Body of pancreas (tissue), 4 donors: ENCODE results near the gene FERMT2.

ENCODE experiments used
- CTCF ChIP-seq, 7 experiments: fragments of 450-650 bp in 4 of 7; fragments of 200-600 bp in 3 of 7; sonication (generic) in 3 of 7; IDR thresholded peaks; one replicate each; pipeline ENCODE4 v1.5.1; 2016 to 2019; ENCODE audit warnings: antibody characterized with exemption in 7 of 7
- POLR2A ChIP-seq, 3 donors: fragments of 450-650 bp; IDR thresholded peaks; one replicate each; pipeline ENCODE4 v1.6.1; 2016; ENCODE audit warnings: antibody characterized with exemption in 3 of 3, mild to moderate bottlenecking in 2 of 3

DNA sequence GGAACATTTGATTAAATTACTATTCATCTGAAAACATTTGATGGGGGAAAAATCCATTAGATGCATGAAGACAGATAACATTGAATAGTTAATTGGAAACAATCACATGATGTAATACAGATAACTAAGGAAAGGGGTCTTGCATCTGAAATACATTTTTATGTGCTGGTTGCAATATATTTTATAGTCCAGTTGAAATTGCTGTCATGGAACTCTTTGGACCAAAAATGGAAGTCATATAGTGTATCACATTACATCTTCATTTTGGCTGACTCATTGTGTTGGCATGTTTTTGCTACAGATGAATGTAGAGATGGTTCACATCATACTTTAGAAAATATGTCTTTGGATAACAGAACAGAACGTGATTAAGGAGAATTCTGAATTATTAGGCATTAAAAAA, 116.4 kb downstream of the FERMT2 start:
- TF ChIP-seq CTCF (IDR thresholded peaks at IDR 0.05), result no peak
- TF ChIP-seq POLR2A (IDR thresholded peaks at IDR 0.05), result no peak
